ENCODE measurements around the gene PQBP1.

GRCh38 chrX:48935301-48935670 lies 37.6 kb downstream of the PQBP1 start:
- TF ChIP-seq EZH2 (optimal IDR thresholded peaks at IDR 0.05; ENCODE audit: low read depth, low read length) (no peak), CTCF (IDR thresholded peaks at IDR 0.05; ENCODE audit: low read length) (no peak), EZH2phosphoT487 (IDR thresholded peaks at IDR 0.05; ENCODE audit: low read length) (no peak)
